EL (cell line): ENCODE data around the gene RANBP9.

Experiments used
- DNase-seq: peaks from one replicate; pipeline ENCODE4 v3.0.0-alpha.2; 2016

Gene RANBP9

GRCh38 chr6:13591205-13591921 lies 120.3 kb downstream of the RANBP9 start:
- no peak for DNase-seq

GRCh38 chr6:13590574-13591153 lies 121.0 kb downstream of the RANBP9 start:
- DNase-seq, result no peak

GRCh38 chr6:13589801-13590200 lies 121.8 kb downstream of the RANBP9 start:
- DNase-seq, result no peak

- DNase-seq, result peak; percentile 35
Observed at GRCh38 chr6:13586603-13587542, 124.8 kb downstream of the RANBP9 start.

GRCh38 chr6:13581700-13582229 lies 129.9 kb downstream of the RANBP9 start:
- no peak for DNase-seq

- no peak for DNase-seq
Observed at GRCh38 chr6:13579911-13580310, 131.7 kb downstream of the RANBP9 start.

GRCh38 chr6:13577926-13578325 lies 133.7 kb downstream of the RANBP9 start:
- DNase-seq, result no peak

GRCh38 chr6:13576017-13576416 lies 135.6 kb downstream of the RANBP9 start:
- no peak for DNase-seq

- no peak for DNase-seq
Observed at GRCh38 chr6:13575377-13575775, 136.3 kb downstream of the RANBP9 start.

GRCh38 chr6:13574571-13575376 lies 136.9 kb downstream of the RANBP9 start, which contains the start of gene SIRT5:
SIRT5 (plus strand) TSS chr6:13574601; CDS start chr6:13584111, 9,510 bp downstream.
- peak; percentile 84 for DNase-seq

- DNase-seq, result peak; percentile 94
Observed at GRCh38 chr6:13574149-13574570, 137.5 kb downstream of the RANBP9 start.

- DNase-seq, result peak; percentile 57
Observed at GRCh38 chr6:13573669-13574110, 137.9 kb downstream of the RANBP9 start.

- no peak for DNase-seq
Observed at GRCh38 chr6:13572951-13573654, 138.5 kb downstream of the RANBP9 start.

GRCh38 chr6:13572240-13572639 lies 139.4 kb downstream of the RANBP9 start:
- no peak for DNase-seq
